Activated T-cell treated with anti-CD3 and anti-CD28 coated beads, Interleukin-2, amount 50 U/mL, for 48 hours (primary cell): ENCODE data around the gene DGKQ.
A peak's percentile ranks its signal among the peaks of the same experiment; 100 is the strongest.

ENCODE experiments used
- DNase-seq, 2 experiments: peaks; one replicate each; pipeline ENCODE4 v3.0.0-alpha.2; 2020

DGKQ gene

DNA sequence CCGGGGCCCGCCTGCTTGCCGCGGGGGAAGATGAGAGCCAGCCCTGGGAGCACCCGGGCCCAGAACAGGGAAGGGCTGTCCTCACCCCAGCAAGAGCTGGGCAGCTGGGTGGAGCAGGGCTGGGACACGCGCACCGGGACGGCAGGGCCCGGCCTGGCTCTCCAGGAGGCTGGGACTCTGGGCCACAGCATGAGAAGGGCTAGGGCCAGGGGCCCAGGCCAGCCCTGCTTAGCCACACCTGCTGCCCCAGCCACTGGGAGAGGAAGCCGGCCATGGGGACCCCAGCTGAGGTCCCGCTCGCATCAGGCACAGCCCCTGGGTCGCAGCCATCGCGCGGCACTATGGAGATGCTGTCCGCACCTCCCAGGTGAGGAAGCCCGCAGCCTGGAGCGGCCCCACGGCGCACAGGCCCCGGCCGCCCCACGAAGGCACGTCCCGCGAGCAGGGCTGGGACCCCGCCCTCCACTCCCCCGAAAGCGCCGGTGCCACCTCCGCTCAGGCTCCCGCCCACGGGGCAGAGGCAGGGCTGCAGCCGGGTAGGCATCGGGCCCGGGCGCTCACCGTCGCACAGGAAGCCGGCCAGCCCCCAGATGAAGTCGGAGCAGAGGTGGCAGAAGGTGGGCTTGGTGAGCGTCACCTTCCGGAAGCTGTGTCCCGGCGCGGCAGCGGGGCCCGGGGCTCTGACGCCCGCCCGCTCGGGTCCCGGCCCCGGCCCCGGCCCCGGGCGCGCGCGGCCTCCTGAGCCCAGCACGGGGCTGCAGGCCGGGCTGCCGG is 531 bp downstream of the DGKQ start:
- DNase-seq, result peak; percentile 62 to 70

DNA sequence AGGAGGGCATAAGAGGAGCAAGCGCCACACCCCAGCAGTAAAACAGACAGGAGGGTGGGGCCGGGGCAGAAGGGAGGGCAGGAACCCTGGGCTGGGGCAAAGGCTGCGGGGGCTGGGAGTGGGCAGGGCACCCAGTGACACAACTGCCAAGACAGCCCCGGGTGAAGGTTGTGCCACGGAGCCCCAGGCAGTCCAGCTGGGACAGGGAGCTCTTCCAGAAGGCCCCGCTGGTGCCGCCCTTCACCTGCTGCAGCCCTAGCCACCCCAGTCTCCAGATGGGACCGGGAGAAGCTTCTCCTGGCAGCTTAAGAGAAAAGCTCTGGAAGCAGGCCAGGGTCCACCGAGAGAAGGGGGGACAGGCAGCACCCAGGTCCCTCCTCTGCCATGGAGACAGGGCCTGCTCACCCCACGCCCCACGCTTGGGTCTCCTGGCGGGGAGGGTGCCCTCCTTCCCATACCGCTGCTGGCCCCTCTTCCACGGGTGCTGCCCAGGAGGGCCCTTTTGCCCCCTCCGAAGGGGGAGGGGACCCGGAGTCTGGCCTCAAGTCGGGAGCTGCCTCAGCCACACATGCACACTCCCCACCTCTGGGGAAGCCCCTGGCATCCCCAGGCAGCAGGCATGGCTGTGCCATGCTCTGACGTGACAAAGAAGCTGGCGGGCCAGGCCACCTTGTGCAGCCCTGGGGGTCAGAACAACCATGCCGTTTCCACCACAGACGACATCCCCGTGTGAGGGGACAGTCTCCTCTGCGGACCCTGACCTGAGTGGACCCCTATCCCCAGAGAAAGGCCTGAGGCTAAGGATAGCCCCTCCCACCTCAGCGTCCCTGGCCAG is 1.5 kb downstream of the DGKQ start:
- DNase-seq, result no peak

DNA sequence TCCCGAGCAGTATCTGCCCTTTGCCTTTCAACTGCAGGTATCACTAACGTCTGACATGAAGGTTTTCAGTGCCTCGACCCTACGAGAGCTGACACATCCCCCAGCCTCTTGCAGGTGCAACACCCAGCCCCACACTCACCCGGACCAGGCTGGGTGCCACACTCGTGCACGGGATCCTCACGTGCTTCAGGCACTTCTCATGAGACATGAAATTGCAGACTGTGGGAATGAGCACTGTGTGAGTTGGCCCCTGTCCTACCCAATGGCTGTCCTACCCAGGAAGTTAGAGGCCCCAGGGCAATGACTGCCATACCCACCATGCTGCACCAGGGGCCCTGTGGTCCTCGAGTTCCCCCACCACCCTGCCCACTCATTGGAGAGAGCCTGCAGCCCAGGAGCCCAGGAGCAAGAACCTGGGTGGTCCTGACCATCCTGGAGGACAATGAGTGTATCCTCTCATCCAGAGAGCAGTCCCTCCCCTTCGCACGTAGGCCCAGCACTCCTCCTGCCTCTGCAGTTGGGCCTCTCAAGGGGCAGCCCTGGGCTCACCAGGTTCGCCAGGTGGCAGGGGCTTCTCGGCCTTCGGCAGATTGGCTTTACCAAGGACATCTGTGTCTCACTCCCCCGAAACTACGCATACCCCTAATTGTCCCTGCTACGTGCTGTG is 2.4 kb downstream of the DGKQ start:
- DNase-seq, result no peak

DNA sequence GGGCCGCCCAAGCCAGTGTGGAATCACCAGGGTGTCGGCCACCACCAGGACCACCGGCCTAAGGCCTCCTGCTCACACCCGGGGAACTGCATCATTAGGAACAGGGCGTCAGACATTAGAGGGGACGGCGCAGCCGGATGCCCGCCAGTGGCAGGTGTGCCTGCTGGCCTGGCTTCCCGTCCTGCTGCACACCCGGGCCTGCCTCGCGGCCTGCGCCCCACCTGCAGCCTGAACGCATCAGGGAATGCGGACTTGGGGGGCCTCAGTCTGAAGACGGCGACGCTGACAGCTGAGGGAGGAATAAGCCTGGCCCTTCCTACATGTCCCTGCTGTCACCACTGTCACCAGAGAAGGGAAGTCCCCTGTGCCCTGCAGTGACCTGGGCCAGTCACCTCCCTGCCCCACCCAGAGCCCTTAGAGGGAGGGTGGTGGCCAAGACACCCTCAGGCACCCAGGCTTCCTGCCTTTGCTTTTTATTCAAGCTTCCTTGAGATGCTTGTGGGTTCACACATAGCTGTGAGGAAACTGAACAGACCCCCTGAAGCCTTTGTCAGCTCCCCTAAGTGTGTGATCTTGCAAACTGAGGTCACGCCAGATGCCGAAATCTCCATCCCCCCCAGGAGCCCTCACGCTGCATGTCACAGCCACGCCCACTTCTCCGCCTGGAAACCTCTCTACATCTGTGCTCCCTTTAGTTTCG is 3.2 kb downstream of the DGKQ start:
- peak in 1 of 2 experiments; percentile 25 for DNase-seq

DNA sequence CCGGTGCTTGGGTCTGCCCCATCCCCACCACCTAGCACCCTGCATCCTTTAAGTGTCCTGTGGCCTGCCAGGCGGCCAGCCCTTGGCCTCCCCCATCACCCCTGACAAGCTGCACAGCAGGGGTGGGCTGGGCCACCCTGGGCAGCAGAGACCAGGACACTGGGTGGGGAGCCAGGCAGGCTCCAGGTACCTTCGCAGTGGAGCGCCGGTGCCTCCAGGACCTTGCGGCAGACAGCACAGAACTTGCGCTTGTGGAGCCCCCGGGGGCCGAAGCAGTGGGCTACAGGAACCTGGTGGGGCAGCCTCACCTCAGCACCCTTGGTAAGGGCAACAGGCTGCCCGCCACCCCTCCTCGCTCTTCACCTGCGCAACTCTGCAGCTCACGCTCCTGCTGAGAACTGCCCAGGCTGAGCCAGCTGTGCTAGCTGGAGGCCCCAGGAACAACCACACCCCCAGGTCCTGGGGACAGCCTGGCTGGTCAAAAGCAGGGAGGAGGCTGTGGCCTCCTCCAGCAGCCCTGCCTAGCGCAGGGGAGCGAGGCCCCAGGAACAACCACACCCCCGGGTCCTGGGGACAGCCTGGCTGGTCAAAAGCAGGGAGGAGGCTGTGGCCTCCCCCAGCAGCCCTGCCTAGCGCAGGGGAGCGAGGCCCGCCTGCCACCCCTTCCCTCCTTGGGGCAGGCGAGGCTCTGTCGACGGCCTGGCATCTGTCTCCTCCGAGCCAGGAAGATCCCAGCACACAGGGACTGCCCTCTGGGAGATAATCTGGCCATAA is 4.6 kb downstream of the DGKQ start:
- no peak for DNase-seq

DNA sequence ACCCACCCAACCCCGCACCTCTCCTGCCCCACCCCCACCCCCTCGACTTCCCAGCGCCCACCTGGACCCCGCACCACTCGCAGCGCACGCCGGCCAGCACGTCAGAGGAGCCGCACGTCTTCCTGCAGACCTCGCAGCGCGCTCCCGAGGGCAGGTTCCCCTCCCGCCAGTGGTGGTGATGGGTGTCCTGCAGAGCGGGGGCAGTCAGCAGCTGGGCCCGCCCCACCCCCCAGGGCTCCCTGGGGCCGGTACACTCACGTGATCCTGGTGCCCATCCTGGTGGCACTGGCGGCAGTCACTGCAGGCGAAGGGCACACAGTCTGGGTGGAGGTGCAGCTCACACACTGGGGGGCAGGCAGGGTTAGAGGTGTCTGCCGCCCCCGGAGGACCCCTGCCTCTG is 5.1 kb downstream of the DGKQ start:
- no peak for DNase-seq

DNA sequence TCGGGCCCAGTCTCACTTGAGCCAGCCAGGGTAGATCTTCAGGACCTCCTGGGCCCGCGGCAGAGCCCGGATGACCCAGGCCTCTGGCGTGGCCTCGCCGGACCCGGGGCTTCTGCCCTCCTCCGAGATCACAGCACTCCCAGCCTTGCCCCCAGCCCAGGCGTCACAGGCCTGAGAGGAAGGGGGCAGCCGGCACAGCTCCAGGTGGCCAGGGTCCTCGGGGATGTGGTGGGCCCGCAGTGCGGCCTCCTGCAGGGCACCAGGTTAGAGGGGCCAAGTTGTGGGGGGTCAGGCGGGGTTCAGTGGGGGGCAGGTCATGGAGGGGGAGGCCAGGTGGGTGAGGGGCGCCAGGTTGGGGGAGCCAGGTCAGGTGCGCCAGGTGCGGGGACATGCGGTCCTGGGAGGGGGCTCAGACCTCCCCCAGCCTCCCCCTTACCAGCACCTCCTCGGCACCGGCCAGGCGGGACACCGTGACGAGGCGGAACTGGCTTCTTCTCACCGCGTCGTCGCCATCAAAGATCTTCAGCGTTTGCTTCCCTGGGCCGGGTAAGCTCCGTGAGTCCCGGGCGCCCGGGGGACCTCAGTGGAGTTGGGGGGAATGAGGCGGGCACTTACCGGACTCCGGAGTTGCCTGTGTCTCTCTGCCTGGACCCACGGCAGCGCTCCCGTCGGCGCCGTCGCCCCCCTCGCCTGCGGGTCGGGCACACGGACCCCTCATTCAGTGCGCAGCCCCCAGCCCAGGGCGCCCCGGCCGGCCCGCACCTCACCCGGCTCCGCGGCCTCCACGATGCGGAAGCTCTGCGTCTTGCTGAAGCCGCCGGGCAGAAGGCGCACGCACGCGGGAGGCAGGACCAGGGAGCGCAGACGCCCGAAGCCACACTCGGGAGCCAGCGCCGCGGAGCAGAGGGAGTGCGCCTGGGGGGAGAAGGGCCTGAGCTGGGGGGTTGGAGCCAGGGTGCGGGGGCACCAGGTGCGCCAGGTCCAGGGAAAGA is 6.0 kb downstream of the DGKQ start:
- DNase-seq, result no peak

DNA sequence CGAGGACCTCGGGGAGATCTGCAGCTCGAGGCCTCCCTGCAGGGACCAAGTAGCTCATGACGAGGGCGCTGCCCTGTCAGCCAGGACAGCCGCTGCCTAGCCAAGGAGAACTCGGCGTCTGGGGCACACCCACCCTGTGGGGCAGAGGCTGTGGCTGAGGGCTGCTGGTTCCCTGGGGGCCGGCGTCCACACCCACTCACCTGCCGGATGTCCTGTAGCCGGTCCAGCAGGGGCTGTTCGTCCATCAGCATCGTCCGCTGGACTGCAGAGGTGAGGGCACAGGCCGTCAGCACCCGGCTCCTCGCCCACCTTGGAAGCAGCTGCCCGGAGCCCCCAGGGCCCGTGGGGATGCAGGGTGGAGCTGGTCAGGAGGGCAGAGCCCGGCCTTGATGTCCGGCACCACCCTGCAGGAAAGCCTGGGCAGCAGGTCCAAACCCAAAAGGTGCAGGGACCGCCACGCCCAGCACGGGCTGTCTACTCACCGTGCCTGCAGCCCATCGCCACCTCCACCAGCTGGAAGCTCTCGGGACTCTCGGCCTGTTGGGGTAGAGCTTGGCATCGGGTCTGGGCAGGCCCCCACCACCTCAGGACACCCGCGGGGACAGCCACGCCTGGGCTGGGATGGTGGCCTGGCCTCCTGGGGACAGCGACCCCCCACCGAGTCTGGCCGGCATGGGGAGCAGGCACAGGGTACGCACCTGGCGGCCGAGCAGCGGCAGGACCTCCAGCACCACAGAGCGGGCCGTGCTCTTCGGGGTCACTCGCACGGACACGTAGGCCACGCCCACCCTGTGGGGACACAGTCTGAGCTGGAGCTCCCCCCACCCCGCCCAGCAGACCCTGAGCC is 6.9 kb downstream of the DGKQ start:
- no peak for DNase-seq

DNA sequence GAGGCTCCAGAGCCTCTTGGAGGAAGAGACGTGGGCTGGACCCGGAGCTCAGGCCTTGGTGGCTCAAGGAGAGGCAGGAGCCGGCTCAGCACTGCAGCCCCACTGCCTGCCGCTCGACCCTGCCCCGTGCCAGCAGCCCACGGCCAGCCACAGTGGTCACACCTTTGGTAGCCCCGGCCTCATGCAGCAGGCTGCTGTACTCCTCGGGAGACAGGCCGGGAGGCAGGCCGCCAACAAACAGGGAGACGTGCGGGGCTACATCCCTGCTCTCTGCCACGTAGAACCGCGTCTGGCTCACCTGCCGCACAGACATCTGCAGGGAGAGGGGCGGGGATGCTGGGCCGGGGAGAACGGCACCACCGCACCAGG is 7.6 kb downstream of the DGKQ start:
- no peak for DNase-seq

DNA sequence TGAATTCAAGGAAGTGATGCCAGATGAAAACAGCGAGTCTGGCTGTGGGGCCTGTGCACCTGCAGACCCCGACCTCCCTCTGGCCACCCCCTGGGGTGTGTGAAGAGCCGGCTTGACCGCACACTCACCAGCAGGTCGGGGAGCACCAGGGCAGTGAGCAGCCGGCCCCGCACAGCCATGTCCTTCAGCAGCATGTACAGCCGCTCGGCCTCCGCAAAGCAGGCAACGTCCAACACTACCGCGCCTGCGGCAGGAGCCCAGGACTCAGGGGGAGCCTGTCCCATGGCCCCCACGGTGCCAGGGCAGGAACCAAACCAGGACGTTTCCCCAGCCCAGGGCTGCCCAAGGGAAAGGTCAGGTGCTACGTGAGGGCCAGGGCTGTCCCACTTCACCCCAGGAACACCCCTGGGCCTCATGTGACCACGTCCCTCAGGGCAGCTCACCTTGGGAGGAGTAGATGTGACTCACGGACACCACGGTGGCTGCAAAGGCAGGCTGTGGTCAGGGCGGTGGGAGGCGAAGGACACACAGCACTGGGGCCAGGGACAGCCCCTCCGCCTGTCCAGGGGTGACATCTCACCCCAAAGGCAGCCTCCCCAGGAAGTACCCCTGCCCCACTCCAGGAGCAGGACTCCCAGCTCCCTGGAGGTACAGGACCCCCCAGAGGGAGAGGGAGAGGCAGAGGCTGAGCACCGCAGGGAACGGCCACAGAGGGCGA is 8.2 kb downstream of the DGKQ start:
- no peak for DNase-seq

DNA sequence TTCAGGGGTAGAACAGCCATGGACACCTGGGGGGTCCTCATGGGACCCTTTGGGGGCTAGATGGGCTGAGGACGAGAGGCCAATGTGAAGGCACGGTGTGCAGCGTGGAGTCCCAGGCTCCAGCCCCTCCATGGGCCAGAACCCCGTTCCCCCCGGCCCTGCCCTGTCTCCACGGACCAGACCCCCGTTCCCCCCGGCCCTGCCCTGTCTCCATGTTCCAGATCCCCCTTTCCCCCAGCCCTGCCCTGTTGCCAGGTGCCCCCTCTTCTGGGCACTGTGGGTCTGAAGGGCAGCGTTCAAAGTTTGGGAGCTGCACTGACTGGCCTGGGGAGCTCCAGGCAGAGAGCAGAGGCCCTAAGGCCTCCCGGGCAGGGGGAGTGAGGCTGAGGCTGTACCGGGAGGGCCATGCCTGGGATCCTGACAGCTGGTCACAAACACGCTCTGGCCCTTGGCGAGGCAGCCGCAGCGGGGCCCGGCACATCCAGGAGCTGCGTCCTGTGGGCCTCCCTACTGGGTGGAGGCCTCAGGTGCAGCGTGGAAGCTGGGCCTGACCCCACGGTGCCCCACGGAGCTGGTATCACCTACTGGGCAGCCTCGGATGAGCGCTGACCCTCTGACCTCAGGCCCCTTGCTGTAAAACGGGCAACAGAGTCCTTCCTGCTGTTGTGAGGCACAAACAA is 8.9 kb downstream of the DGKQ start:
- DNase-seq, result no peak

DNA sequence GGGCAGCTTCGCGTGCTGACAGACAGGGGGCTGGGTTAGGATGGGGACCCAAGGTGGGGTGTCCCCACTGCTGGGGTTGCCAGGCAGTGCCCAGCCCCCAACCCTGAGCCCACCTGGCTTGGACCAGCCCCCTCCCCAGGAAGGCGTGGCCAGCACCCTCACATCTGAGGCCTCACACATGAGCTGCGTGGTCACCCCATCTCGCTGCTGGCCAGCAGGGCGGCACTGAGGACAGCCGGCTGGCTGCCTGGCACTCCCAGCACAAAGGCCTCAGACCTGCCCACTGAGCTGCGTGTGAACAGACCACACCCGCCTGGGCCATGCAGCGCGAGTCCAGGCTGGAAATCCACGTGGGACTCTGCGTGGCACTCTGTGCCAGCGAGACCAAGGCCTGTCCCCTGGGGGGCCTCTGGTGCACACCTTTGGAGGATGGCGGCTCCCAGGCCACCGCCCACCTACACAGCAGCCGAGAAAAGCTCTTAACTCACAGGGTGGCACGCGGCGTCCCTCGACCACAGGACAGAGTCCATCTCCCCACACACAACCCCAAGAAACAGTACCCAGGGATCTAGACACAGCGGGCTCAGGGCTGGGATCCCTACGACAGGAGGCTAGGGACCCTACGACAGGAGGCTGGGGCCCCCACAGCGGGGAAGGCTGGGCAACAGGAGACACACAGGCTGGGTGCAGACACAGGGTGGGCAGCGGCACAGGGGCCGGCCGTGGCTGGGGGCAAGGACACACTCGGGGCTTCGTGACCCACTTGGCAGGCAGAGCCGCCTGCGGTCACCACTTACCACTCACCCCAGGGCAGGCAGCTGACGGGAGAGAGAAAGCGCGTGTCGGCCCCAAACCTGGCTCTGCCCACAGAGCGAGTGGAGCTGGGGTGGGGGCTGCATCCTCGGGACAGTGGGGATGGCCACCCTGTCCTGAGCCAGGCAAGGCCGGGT is 9.8 kb downstream of the DGKQ start:
- DNase-seq, result no peak

DNA sequence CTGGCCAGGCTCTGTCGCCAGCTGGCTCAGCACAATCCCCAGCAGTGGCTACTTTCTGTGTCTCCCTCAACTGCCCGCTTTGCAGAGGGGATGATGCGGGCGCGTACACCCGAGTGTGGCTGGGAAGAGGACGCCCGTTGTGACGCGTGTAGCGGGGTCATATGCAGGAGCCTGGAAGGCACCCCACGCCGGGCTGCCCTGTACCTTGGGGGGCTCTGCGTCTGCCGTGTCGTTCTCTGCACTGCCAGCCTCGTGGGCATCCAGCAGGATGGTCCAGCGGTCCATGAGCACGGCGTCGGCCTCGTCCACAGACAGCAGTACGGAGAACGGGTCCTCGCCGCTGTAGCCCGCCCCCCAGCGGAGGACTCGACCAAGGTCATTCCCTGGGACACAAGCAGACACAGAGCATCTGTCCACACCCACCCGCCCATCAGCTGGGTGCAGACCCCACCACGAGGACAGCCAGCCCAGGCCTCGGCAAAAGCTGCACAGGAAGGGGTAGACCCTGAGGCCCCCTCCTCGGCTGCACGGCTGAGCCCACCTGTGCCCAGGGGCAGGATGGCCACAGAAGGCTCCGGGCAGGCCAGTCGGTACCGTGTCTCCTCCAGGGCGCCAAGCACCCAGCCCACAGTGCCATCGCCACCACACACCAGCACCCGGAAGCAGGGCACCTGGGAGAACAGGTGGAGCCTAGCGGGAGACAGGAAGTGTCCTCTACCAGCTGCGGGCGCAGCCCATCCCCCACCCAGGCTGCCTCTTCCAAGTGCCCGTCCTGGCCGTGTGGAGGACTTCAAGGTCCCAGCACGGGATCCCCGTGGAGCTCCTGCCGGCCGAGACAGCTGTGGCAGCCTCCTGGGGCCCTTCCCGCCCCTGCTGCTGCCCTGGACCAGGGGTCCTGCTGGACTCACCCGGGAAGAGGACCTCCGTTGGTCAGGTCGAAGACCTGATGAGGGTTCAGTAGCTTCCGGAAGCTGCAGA is 10.8 kb downstream of the DGKQ start:
- DNase-seq, result no peak

DNA sequence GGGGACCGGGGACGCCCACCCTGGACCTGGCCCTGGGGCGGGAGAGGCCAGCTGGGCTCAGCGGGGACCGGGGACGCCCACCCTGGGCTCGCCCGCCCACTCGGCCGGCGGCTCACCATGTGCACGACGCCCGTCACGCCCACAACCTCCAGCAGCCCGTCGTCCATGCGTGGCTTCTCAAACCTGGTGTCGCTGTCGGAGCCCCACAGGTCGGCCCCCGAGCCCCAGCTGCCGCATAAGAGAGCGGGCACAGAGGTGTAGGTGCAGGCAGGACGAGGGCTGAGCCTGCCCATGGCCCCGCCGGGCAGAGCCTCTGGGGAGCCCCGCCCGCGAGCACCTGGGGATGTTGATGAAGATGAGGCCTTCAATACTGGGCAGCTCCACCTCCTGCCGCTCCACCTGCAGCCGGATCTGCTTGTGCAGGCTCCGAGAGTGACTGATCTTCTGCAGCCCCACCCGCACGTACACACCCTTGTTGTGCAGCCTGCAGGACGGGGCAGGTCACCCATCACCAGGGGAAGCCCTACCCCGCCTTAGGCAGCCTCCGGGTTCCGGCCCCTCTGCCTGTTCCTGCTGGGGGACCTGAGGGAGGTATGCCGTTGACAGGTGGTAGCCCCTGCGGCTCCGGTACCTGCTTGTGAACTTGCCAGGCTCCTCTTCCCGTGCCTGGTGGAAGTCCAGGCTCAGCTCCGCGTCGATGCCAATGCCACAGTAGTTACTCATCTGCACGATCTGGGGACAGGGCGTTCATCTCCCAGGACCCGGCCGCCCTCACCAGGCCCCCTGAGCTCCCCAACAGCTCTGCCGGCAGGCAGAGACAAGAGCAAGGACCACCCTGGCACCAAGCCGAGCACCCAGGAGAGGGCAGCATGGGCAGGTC is 11.8 kb downstream of the DGKQ start:
- no peak for DNase-seq

DNA sequence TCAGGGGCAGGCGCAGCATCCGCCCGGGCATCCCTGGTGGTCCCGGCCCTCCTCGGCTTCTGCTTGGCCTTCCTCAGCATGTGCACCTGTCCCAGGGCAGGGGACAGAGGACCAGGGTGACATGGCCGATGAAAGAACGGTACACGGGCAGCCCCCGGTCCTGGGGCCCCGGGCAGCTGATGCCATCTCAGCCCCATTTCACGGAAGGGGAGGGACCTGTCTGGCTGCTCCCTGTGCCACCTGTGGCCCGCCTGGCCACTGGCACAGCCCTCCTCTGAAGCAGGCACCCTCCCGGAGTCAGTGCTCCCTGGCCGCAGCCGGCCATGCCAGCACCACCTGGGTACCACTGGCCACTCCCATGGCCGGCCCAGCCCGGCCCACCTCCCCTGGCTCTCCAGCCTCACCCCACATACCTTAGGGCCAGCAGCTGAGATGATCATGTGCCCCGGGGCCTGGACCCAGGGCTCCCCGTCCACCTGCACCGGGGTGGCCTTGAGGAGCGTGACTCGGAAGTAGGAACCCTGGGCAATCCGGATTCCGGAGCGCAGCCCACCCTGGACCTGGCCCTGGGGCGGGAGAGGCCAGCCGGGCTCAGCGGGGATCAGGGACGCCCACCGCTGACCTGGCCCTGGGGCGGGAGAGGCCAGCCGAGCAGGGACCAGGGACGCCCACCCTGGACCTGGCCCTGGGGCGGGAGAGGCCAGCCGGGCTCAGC is 12.6 kb downstream of the DGKQ start:
- no peak for DNase-seq
